ENCODE data around the gene NRCAM.

The NRCAM gene

GRCh38 chr7:108380517-108380916 lies 75.7 kb downstream of the NRCAM start:
- H3K9me3 ChIP-seq (ENCODE audit: control insufficient read depth, insufficient read depth, low read length) = no peaks in the 10 kb centered on the region
- H3K36me3 ChIP-seq (ENCODE audit: control insufficient read depth, insufficient read depth, low read length) = no peaks in the 10 kb centered on the region
- H3K4me1 ChIP-seq (ENCODE audit: control insufficient read depth, insufficient read depth, low read length) = no peaks in the 10 kb centered on the region
- H3K27me3 ChIP-seq (ENCODE audit: control insufficient read depth, insufficient read depth, low read length) = no peaks in the 10 kb centered on the region
- H3K9ac ChIP-seq (ENCODE audit: low read depth, low read length) = no peak overlapping the region
- H3K4me3 ChIP-seq (ENCODE audit: low read depth, low read length) = no peak overlapping the region

GRCh38 chr7:108376206-108376605 lies 80.0 kb downstream of the NRCAM start:
- H3K4me3 ChIP-seq (ENCODE audit: low read depth, low read length) = no peak overlapping the region
- H3K36me3 ChIP-seq (ENCODE audit: control insufficient read depth, insufficient read depth, low read length) = no peaks in the 10 kb centered on the region
- no peak overlapping the region for H3K9ac ChIP-seq (ENCODE audit: low read depth, low read length)
- H3K4me1 ChIP-seq (ENCODE audit: control insufficient read depth, insufficient read depth, low read length) = no peaks in the 10 kb centered on the region
- no peaks in the 10 kb centered on the region for H3K27me3 ChIP-seq (ENCODE audit: control insufficient read depth, insufficient read depth, low read length)
- no peaks in the 10 kb centered on the region for H3K9me3 ChIP-seq (ENCODE audit: control insufficient read depth, insufficient read depth, low read length)

DNA sequence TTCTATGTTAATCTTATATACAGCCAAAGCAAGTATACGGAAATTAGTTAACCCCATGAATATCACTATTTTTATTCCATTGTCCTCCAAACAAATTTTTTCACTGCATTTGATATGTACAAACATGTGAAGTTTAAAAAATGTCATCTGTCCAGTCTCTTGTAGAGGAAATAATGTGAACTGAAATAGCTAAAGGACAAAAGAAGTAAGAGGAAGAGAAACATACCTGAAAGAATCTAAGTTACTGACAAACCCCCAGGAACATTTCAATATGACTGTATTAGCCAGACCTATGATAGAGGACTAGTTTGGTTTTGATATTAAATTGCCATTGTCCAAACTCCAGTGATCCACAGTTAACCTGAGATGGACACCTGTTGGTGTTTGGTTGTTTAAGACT lies 80.6 kb downstream of the NRCAM start:
- no peak overlapping the region for H3K4me3 ChIP-seq (ENCODE audit: low read depth, low read length)
- H3K27me3 ChIP-seq (ENCODE audit: control insufficient read depth, insufficient read depth, low read length) = no peaks in the 10 kb centered on the region
- H3K9me3 ChIP-seq (ENCODE audit: control insufficient read depth, insufficient read depth, low read length) = no peaks in the 10 kb centered on the region
- no peak overlapping the region for H3K9ac ChIP-seq (ENCODE audit: low read depth, low read length)
- no peaks in the 10 kb centered on the region for H3K36me3 ChIP-seq (ENCODE audit: control insufficient read depth, insufficient read depth, low read length)
- H3K4me1 ChIP-seq (ENCODE audit: control insufficient read depth, insufficient read depth, low read length) = no peaks in the 10 kb centered on the region

DNA sequence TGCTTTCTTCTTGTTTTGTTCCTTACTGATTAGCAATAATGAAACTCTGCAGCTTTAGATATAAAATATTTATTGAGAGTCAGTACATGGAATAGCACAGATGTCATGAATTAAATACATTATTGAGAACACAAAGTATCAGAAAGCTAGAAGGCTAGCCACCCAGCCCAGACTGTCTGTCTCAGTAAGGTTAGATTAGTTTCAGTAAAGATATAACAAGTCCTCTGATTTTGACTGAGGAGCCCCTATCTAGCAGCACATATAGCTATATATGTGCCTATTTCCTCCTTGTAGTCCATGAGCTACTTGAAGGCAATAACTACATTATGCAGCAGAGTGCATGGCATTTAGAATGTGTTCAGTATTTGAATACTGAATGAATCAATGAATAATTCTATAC lies 81.3 kb downstream of the NRCAM start:
- H3K4me1 ChIP-seq (ENCODE audit: control insufficient read depth, insufficient read depth, low read length) = no peaks in the 10 kb centered on the region
- no peaks in the 10 kb centered on the region for H3K27me3 ChIP-seq (ENCODE audit: control insufficient read depth, insufficient read depth, low read length)
- H3K36me3 ChIP-seq (ENCODE audit: control insufficient read depth, insufficient read depth, low read length) = no peaks in the 10 kb centered on the region
- H3K4me3 ChIP-seq (ENCODE audit: low read depth, low read length) = no peak overlapping the region
- no peaks in the 10 kb centered on the region for H3K9me3 ChIP-seq (ENCODE audit: control insufficient read depth, insufficient read depth, low read length)
- H3K9ac ChIP-seq (ENCODE audit: low read depth, low read length) = no peak overlapping the region

DNA sequence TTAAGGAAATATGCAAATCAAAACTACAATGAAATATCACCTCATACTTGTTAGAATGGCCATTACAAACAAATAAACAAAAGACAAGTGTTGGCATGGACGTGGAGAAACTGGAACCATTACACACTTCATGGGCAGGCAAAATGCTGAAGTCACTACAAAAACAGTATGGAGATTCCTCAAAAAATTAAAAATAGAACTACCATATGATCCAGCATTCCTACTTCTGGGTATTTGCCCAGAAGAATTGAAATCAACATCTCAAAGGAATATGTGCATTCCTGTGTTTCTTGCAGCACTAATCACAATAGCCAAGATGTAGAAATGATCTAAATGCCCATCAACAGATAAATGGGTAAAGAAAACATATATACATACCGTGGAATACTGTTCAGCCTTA lies 83.6 kb downstream of the NRCAM start:
- Histone ChIP-seq H3K27me3 (ENCODE audit: control insufficient read depth, insufficient read depth, low read length) (no peaks in the 10 kb centered on the region), H3K9ac (ENCODE audit: low read depth, low read length) (no peak overlapping the region), H3K4me3 (ENCODE audit: low read depth, low read length) (no peak overlapping the region), H3K4me1 (ENCODE audit: control insufficient read depth, insufficient read depth, low read length) (no peaks in the 10 kb centered on the region), H3K36me3 (ENCODE audit: control insufficient read depth, insufficient read depth, low read length) (no peaks in the 10 kb centered on the region), H3K9me3 (ENCODE audit: control insufficient read depth, insufficient read depth, low read length) (no peaks in the 10 kb centered on the region)

DNA sequence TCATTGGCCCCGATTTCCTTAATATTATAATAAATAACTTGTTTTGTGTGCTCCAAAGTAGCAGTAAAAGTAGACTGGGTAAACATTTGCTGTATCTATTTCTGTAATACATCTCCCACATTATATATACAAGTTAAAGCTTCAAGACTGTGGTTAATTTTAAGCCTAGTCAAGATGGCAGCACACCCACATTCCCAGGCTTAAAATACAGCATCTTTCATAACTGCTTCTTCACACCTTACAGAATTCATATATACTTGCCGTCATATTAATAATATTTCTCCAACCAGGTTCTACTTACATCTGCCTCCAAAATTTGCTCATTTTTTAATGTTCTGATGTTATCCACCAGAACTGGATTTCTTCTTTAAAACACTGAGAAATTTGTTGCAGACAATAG lies 85.6 kb downstream of the NRCAM start:
- Histone ChIP-seq H3K4me3 (ENCODE audit: low read depth, low read length) (no peak overlapping the region), H3K27me3 (ENCODE audit: control insufficient read depth, insufficient read depth, low read length) (no peaks in the 10 kb centered on the region), H3K9ac (ENCODE audit: low read depth, low read length) (no peak overlapping the region), H3K36me3 (ENCODE audit: control insufficient read depth, insufficient read depth, low read length) (no peaks in the 10 kb centered on the region), H3K9me3 (ENCODE audit: control insufficient read depth, insufficient read depth, low read length) (no peaks in the 10 kb centered on the region), H3K4me1 (ENCODE audit: control insufficient read depth, insufficient read depth, low read length) (no peaks in the 10 kb centered on the region)

DNA sequence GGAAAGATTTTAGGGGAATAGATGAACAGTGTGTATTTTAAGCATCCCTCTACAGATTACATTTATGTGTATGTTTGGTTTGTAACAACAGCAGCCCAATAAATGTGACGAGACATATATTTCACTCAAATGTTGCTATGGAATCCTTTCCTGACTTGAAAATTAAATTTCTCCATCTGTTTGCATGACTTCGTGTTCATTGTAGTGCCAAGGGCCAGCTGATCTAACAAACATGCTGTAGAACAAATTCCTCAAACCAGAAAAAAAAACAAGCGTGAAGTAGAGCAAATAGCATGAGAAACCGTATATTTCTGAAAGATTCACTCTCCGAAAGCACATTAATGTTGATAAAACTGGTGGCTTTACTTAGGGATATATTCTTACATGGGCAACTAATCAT lies 87.8 kb downstream of the NRCAM start:
- Histone ChIP-seq H3K9me3 (ENCODE audit: control insufficient read depth, insufficient read depth, low read length) (no peaks in the 10 kb centered on the region), H3K4me1 (ENCODE audit: control insufficient read depth, insufficient read depth, low read length) (no peaks in the 10 kb centered on the region), H3K9ac (ENCODE audit: low read depth, low read length) (no peak overlapping the region), H3K27me3 (ENCODE audit: control insufficient read depth, insufficient read depth, low read length) (no peaks in the 10 kb centered on the region), H3K36me3 (ENCODE audit: control insufficient read depth, insufficient read depth, low read length) (no peaks in the 10 kb centered on the region), H3K4me3 (ENCODE audit: low read depth, low read length) (no peak overlapping the region)

DNA sequence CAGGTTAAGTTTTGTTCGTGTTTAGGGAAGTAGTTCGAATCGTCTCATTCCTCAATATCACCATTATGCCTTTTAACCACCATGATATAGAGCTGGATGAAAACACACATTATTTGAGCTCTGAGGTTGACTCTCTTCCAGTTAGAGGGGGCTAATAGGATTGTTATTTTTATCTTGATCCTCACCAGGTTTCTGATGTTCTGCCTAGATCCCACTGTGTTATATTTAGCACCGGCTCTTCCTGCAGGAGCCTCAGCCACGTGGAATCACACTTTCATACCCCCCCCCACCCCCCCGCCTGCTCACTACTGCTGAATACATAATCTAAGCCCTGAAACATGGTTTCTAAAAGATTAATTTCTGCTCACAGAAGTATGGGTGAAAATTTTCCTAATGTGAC lies 88.3 kb downstream of the NRCAM start:
- H3K27me3 ChIP-seq (ENCODE audit: control insufficient read depth, insufficient read depth, low read length) = no peaks in the 10 kb centered on the region
- H3K36me3 ChIP-seq (ENCODE audit: control insufficient read depth, insufficient read depth, low read length) = no peaks in the 10 kb centered on the region
- no peak overlapping the region for H3K9ac ChIP-seq (ENCODE audit: low read depth, low read length)

DNA sequence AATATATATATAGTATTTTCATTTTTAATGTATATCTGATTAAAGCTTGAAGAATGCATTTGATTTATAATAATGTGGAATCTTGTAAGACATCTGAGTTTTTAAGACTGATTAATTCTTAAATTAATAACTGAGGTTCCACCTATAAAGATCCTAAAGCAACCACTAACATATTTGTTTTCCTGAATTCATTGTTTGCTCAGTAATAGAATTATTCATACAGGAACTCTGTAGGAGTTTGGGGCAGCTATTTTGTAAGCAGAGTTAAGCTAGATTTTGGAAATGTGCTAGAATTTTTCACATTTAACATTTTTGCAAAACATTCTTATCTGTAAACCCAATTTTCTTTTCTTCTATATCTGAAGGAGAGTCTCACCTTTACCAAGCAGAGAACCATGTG lies 88.9 kb downstream of the NRCAM start:
- H3K36me3 ChIP-seq (ENCODE audit: control insufficient read depth, insufficient read depth, low read length) = no peaks in the 10 kb centered on the region
- H3K9me3 ChIP-seq (ENCODE audit: control insufficient read depth, insufficient read depth, low read length) = no peaks in the 10 kb centered on the region
- H3K4me1 ChIP-seq (ENCODE audit: control insufficient read depth, insufficient read depth, low read length) = no peaks in the 10 kb centered on the region
- no peak overlapping the region for H3K9ac ChIP-seq (ENCODE audit: low read depth, low read length)
- no peak overlapping the region for H3K4me3 ChIP-seq (ENCODE audit: low read depth, low read length)
- no peaks in the 10 kb centered on the region for H3K27me3 ChIP-seq (ENCODE audit: control insufficient read depth, insufficient read depth, low read length)

More for the DNA sequence above, 88.3 kb downstream of the NRCAM start:
- Histone ChIP-seq H3K9me3 (ENCODE audit: control insufficient read depth, insufficient read depth, low read length) (no peaks in the 10 kb centered on the region), H3K4me1 (ENCODE audit: control insufficient read depth, insufficient read depth, low read length) (no peaks in the 10 kb centered on the region), H3K4me3 (ENCODE audit: low read depth, low read length) (no peak overlapping the region)

- no peaks in the 10 kb centered on the region for H3K27me3 ChIP-seq (ENCODE audit: control insufficient read depth, insufficient read depth, low read length)
- no peak overlapping the region for H3K4me3 ChIP-seq (ENCODE audit: low read depth, low read length)
- H3K4me1 ChIP-seq (ENCODE audit: control insufficient read depth, insufficient read depth, low read length) = peaks cover under 1% of the 10 kb centered on the region
- H3K9me3 ChIP-seq (ENCODE audit: control insufficient read depth, insufficient read depth, low read length) = no peaks in the 10 kb centered on the region
- no peaks in the 10 kb centered on the region for H3K36me3 ChIP-seq (ENCODE audit: control insufficient read depth, insufficient read depth, low read length)
- H3K9ac ChIP-seq (ENCODE audit: low read depth, low read length) = no peak overlapping the region
These were observed 92.6 kb downstream of the NRCAM start for GRCh38 chr7:108363659-108364058.

DNA sequence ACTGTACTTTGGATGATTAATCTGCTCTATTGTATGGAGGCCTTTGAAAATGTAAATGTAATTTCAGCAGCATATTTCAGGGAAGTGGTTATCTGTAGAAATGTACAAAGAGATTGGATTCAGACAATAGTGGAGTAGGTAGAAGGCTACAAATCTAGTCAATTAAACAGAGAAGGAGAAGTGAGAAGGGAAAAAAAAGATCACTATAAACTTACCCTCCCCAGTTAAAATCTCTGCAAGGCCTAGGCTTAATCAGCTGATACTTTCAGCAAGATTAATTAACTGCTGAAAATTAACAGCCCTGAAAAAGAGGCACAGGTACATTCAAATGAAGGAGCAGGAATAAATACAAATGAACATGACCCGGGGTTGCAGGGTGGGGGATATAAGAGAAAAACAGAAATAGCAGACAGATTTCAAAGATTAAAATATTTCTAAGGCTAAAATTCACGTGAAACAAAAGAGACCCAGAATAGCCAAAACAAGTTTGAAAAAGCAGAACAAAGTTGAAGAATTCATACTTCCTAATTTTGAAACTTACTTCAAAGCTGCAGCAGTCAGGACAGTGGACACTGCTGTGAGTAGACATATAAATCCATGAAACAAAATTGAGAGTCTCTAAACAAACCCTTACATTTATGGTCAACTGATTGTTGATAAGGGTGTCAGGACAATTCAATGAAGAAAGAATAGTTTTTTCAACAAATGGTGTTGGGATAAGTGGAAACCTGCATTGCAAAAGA lies 96.0 kb downstream of the NRCAM start:
- Histone ChIP-seq H3K9me3 (ENCODE audit: control insufficient read depth, insufficient read depth, low read length) (no peaks in the 10 kb centered on the region), H3K36me3 (ENCODE audit: control insufficient read depth, insufficient read depth, low read length) (no peaks in the 10 kb centered on the region), H3K27me3 (ENCODE audit: control insufficient read depth, insufficient read depth, low read length) (no peaks in the 10 kb centered on the region), H3K9ac (ENCODE audit: low read depth, low read length) (no peak overlapping the region), H3K4me1 (ENCODE audit: control insufficient read depth, insufficient read depth, low read length) (peaks cover 4% of the 10 kb centered on the region), H3K4me3 (ENCODE audit: low read depth, low read length) (no peak overlapping the region)

GRCh38 chr7:108358553-108358952 lies 97.7 kb downstream of the NRCAM start:
- peaks cover 4% of the 10 kb centered on the region for H3K4me1 ChIP-seq (ENCODE audit: control insufficient read depth, insufficient read depth, low read length)
- no peak overlapping the region for H3K9ac ChIP-seq (ENCODE audit: low read depth, low read length)
- no peak overlapping the region for H3K4me3 ChIP-seq (ENCODE audit: low read depth, low read length)
- H3K9me3 ChIP-seq (ENCODE audit: control insufficient read depth, insufficient read depth, low read length) = no peaks in the 10 kb centered on the region
- H3K36me3 ChIP-seq (ENCODE audit: control insufficient read depth, insufficient read depth, low read length) = no peaks in the 10 kb centered on the region
- no peaks in the 10 kb centered on the region for H3K27me3 ChIP-seq (ENCODE audit: control insufficient read depth, insufficient read depth, low read length)

Data from iPS-15b (cell line).